Adrenal gland (tissue), 5 donors: ENCODE data around the gene FAM50B.

Experiments
- POLR2A ChIP-seq, 2 donors: fragments of 450-650 bp; IDR thresholded peaks; one replicate each; pipeline ENCODE4 v1.6.1; 2017; ENCODE audit warnings: antibody characterized with exemption in 2 of 2, mild to moderate bottlenecking in 2 of 2, moderate library complexity in 1 of 2
- TF ChIP-seq, protein P1 (sequence below), 6 experiments: fragments of 450-650 bp in 4 of 6; fragments of 200-600 bp in 2 of 6; sonication (generic) in 1 of 6; IDR thresholded peaks; 1 replicate in 5 of 6; 2 replicates in 1 of 6; pipeline versions ENCODE4 v1.5.1 to v1.8.0; 2016 to 2021; ENCODE audit warnings: antibody characterized with exemption in 6 of 6, mild to moderate bottlenecking in 2 of 6, moderate library complexity in 1 of 6
- donor health status: DM: no; HTN: no; CAD: no.

DNA sequence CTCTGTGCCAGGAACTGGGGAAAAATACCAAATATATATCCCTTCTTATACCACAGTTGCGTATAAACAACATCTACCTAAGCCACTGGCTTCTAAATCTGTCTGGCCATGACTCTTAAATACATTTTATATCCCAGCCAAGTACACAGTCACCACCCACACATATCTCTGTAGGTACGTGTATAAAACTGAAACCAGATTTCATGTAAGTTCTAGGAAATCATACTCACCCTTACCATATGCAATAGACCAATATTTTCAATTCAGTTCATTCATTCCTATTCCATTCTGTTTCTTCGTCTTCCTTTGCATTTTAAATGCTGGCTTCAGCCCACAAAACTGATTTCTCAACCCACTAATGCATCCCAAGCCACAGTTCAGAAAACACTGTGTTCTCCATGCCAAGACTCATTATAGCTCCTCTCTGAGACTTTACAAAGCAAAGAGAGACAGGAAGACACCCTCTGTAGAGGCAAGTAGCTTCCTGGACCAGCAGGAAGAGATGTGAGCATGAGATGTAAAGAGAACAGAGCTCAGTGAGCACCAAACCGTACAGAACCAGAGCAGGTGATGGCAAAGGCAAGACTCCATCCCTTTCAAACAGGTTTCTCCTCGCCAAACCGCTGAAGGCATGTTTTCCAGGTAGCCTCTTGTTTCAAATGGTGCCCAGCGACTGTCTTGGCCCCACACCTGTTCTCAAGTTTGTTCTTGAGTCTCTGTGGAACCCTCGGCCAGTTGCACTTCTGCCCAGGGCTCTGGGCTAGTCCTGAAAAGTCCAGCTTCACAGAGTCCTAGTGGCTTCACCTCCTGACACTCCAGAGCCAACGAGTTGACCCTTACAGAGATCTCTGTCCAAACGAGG is 18.7 kb downstream of the FAM50B start:
- TF ChIP-seq, protein P1, sequence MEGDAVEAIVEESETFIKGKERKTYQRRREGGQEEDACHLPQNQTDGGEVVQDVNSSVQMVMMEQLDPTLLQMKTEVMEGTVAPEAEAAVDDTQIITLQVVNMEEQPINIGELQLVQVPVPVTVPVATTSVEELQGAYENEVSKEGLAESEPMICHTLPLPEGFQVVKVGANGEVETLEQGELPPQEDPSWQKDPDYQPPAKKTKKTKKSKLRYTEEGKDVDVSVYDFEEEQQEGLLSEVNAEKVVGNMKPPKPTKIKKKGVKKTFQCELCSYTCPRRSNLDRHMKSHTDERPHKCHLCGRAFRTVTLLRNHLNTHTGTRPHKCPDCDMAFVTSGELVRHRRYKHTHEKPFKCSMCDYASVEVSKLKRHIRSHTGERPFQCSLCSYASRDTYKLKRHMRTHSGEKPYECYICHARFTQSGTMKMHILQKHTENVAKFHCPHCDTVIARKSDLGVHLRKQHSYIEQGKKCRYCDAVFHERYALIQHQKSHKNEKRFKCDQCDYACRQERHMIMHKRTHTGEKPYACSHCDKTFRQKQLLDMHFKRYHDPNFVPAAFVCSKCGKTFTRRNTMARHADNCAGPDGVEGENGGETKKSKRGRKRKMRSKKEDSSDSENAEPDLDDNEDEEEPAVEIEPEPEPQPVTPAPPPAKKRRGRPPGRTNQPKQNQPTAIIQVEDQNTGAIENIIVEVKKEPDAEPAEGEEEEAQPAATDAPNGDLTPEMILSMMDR (IDR thresholded peaks at IDR 0.05): no peak
- TF ChIP-seq POLR2A (IDR thresholded peaks at IDR 0.05): no peak
